HEK293T (cell line): ENCODE results near the gene OXGR1.

Experiments
- BHLHE40 ChIP-seq: fragments of 450-650 bp; IDR thresholded peaks from 2 replicates; pipeline ENCODE4 v1.6.1; 2016; ENCODE audit warnings: mild to moderate bottlenecking, moderate library complexity, borderline replicate concordance
- FOXK2 ChIP-seq: fragments of 450-650 bp; IDR thresholded peaks from 2 replicates; pipeline ENCODE4 v1.6.1; 2016; ENCODE audit warnings: mild to moderate bottlenecking
- NFRKB ChIP-seq: fragments of 450-650 bp; IDR thresholded peaks from 2 replicates; pipeline ENCODE4 v1.6.1; 2016; ENCODE audit warnings: mild to moderate bottlenecking, moderate library complexity
- SP1 ChIP-seq: fragments of 450-650 bp; IDR thresholded peaks from 2 replicates; pipeline ENCODE4 v1.6.1; 2017

GRCh38 chr13:96992633-96993032 is 1.6 kb downstream of the OXGR1 start:
- TF ChIP-seq SP1 (no peak), BHLHE40 (no peak), NFRKB (no peak), FOXK2 (no peak)
